Endothelial cell of hepatic sinusoid (primary cell): Measurements from ENCODE around the gene GATC.
"Not testable (repeated sequence)": the region's sequence is repeated elsewhere in the genome, so short reads cannot be mapped to it uniquely, and the experiment has no call there.

Experiments used
- in situ Hi-C: cut with HindIII; loops from 2 replicates; pipeline ENCODE4 v1.10.0; 2017; ENCODE audit warnings: low sequenced_read_pairs

GATC gene

DNA sequence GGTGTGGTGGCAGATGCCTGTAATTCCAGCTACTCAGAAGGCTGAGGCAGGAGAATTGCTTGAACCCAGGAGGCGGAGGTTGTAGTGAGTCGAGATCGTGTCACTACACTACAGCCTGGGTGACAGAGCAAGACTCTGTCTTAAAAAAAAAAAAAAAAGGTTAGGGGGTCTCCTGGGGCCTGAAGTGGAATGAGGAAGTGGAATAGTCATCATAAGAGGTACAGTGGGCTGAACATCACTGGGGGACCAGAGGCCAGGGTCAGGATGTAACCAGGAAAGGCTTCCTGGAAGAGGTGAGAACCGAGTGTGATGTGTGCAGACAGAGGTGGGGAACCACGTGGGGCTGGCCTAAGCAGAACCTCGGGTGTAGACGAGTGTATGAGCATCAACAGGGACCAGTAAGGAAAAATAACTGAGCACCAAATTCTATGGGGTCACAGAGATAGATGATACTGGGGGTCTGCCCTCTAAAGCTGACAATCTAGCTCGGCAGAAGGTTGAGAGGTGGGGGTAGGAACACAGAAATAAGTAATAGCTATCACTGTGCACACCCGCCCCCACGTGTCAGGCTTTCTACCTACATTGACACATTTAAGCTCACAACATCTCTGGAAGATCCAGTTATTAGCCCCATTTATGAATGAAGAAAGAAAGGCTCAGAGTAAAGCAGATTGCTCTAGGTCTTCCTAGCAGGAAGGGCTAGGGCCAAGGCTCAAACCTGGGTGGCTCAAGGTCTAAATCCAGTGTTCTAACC, 13.3 kb upstream of the GATC start:
- in situ Hi-C loops, result no loop called here

- in situ Hi-C loops, result no loop called here
These were observed 8.3 kb upstream of the GATC start, which contains the start of gene COX6A1 for GRCh38 chr12:120437735-120438494. COX6A1 (plus strand) TSS chr12:120438113; CDS start chr12:120438127, 14 bp downstream.

- in situ Hi-C loops, result no loop called here
These were observed 7.6 kb upstream of the GATC start for GRCh38 chr12:120438495-120439198.

DNA sequence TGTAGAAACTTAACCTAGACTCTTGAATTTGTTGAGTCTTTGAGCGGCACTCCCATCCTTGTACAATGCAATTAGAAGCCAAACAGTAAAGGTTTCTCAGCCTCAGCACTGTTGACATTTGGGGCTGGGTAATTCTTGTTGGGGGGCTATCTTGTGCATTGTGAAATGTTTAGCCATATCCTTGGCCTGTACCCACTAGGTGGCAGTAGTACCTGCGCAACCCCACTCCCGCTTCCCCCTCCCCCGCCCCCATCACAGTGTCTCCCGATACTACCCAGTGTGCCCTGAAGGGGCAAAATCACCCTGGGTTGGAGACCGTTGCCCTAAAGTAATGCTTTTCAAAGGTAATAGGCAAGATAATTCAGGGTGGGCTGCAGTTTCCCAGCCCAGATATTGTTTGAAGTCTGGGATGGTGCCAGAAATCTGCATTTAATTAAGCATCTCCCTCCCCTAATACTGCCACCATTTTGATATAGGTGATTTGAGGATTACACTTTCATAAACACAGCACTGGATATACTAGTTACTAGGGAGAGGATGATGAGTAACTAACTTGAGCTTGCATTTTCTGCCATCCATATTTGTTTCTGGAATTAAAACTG, 6.5 kb upstream of the GATC start:
- in situ Hi-C loops, result no loop called here

- in situ Hi-C loops, result no loop called here
These were observed 1.6 kb upstream of the GATC start for GRCh38 chr12:120444676-120445075.

- in situ Hi-C loops, result not testable (repeated sequence)
These were observed 567 bp downstream of the GATC start for GRCh38 chr12:120446844-120447178.

GRCh38 chr12:120447992-120448391, 1.7 kb downstream of the GATC start:
- in situ Hi-C loops, result no loop called here

GRCh38 chr12:120452524-120452923, 6.3 kb downstream of the GATC start:
- in situ Hi-C loops, result not testable (repeated sequence)

DNA sequence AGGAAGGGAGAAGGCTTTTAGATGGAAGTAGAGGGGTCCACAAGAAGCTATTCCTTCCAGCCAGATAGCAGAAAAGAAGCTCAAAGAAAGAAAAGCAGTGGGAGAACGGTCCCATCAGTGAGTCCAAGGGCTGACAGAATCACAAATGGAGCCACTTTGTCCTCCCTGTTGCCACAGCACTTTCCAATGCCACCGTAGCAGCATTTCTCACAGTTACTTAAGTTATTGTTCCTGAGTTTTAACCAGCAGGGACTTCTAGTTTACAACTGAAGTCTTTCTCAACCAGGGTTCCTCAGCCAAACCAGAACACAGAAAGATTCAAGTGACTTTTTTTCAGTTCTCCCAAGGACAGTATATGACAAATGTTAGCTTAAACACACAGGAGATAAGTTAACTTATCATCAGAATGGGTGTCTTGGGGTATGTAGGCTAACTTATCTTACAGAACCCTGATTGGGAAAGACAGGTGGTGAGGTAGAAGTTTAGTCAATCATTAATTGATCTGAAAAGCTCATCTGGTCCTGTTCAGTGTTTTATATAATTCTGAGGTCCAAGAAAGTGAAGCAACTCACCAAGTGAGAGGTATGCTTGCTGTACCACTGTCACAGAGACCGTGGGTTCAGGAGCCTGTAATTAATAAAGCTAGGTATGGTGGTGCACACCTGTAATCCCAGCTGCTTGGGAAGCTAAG, 7.0 kb downstream of the GATC start:
- in situ Hi-C loops, result no loop called here

- in situ Hi-C loops, result no loop called here
These were observed 7.7 kb downstream of the GATC start for GRCh38 chr12:120453977-120454376.

GRCh38 chr12:120455302-120455701, 9.1 kb downstream of the GATC start:
- in situ Hi-C loops, result no loop called here

- in situ Hi-C loops, result no loop called here
These were observed 10.9 kb downstream of the GATC start for GRCh38 chr12:120457133-120457532.

GRCh38 chr12:120460157-120460556, 13.9 kb downstream of the GATC start:
- in situ Hi-C loops, result no loop called here

- in situ Hi-C loops, result no loop called here
These were observed 15.9 kb downstream of the GATC start for GRCh38 chr12:120462099-120462640.

GRCh38 chr12:120463712-120464111, 17.5 kb downstream of the GATC start:
- in situ Hi-C loops, result no loop called here

DNA sequence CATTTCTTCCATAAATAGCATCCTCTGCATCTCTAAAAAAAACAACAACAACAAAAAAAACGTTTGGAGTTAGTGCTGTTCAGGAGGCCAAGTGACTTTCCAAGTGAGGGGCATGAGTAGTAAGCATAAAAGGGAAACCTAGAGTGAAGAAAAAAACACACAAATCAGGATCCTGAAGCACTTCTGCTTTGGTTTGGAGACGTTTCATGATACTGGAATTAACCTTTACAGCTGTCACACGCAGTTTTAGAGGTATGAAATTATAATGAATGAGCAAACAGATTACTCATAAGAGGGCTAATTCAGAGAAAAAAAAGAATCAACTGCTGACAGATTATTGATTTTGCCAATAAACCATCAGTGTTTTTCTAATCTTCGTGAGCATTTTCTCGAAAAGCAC, 19.5 kb downstream of the GATC start:
- in situ Hi-C loops, result no loop called here

DNA sequence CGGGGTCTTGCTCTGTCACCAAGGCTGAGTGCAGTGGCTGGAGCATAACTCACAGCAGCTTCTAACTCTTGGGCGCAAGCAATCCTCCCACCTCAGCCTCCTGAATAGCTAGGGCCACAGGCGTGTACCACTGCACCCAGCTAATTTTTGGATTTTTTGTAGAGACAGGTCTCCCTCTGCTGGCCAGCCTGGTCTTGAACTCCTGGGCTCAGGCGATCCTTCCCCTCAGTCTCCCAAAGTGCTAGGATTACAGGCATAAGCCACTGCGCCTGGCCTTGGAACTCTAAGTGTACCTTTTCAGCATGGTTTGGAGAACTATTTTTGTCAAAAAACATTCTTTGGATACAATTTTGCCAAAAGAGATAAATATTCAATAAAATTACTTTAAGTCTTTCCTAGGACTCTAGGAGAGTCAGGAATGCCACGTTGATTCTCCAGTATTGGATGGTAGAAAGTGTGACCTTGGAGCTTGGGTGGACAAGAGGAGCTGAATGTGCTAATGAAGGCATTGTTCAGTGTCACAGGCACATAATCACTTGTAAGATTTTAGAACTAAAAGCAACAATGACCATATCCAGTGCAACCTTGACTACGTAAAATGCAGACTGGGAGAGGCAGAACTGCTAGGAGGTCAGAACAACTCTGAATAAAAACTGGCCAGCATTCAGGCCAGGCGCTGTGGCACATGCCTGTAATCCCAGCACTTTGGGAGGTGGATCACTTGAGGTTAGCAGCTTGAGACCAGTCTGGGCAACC, 20.5 kb downstream of the GATC start:
- in situ Hi-C loops, result no loop called here

DNA sequence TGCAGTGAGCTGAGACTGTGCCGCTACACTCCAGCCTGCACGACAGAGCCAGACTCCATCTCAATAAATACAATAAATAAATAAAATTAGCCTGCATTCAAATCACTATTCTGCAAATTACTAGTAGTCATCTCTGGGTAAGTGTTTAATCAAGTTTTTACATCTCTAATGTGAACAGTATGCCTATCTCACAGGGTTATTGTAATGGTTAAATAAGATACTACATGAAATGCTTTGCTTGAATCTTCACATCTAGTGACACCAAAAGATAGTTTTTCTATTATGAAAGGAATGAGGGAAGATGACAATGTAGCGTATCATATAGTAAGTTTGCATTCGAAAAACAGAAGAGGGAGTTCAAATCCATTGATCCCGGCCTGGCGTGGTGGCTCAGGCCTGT, 21.2 kb downstream of the GATC start:
- in situ Hi-C loops, result no loop called here

DNA sequence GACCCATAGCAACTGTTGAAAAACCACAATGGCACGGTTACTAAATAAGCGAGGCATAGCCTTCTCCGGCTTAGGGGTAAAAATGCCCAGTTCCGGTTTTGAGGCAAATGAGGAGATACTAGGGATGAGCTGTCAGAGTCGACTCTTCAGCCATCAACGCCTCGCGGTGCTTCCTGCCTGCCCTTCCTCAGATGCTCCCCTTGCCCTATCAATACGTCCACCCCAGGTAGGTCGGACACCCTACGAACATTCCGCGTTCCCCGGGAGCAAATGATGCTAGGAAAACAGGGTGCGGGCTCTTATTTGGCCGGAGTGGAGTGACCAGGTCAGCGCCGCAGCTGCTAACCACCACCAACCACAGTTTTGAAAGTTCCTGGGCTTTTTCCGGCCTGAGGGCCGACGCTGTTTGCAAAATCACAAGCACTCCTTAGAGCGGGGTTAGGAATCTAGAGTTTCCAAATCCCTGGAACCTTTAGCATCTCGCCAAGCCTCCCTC, 22.1 kb downstream of the GATC start:
- in situ Hi-C loops, result no loop called here
